Muscle of arm (tissue), 12 donors: Measurements from ENCODE around the gene TRAF3. TPM values are rescaled to one million over a fixed set of nuclear protein-coding genes. Genes with fewer than 3 reads are reported as not detected.

Source experiments
- DNase-seq: peaks from one replicate; pipeline ENCODE4 v3.0.0-alpha.2; 2013
- polyA plus RNA-seq, 12 donors: library from polyadenylated mRNA; unstranded; fragments of 120-200 nt; gene quantifications; one replicate each; pipeline ENCODE4 v1.2.1, GENCODE V29; 2013; ENCODE audit not compliant: insufficient read length in 12 of 12

Gene TRAF3
- polyA plus RNA-seq, 12 donors: 9.6 to 19.3 (median 13.9) TPM; not detected in 1

DNA sequence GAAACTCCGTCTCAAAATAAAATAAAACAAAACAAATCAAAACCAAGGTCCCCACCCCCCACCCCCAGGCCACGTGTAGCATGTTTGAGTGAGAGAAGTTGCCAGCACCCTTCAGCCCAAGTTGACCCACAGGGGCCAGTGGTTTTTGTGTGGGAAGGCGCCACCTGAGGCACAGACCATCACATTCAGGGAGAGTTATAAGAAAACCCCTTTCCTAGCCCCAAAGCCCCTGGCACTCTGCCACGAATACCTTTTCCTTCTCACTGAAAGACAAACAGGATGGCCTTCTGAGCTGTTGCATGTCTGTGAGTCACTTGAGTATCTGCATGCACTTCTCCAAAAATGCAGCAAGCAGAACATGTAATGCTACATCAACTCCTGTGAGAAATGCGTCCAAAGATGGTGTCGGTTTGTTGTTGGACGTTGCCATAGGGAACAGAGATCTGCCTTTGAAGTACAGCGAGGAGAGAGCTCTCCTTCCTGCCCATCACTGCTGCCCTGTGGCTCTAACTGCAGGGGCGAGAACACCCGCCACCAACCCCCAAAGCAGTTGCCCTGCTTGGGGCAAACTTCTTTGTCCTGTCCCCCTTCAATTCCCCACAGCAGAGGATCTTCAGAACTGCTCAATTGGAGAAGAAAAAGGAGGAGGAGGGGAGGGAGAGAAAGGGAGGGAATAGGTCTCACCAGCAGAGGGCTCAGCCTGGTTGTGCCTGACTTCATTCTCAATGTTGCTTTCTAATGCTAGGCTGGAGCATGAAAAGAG, 2.7 kb upstream of the TRAF3 start:
- peak; percentile 78 for DNase-seq

- no peak for DNase-seq
These were observed 1.1 kb upstream of the TRAF3 start for GRCh38 chr14:102775855-102776760.

DNA sequence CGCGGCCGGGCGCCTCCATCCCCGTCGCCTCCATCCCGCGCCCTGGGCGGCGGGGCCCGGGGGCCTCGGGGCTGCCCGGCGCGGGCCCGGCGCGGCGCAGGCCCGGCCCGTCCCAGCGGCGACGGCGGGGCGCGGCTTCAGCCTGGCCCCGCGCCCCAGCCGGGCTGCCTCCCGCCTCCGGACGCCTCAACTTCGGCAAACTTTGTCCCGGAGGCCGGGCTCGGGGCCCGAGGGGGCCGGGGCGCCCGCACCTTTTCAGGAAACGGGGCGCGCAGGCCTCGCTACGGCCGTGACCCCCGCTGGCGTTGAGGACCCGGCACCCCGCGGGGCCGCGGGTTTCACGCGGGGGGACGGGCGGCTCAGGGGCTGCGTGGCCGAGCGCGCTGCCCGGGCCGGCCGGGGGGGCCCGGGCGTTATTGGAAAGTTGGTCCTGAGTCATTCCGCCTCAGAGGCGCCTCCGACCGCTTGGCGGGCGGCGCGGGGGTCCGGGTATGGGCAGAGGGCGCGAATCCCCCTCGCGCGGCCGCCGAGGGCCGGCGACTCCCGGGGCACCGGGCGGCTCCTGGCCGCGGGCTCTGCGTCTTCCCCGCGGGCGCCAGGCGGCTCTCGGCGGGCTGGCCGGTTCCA, 575 bp downstream of the TRAF3 start:
- no peak for DNase-seq

- DNase-seq: peak; percentile 45
These were observed 1.3 kb downstream of the TRAF3 start for GRCh38 chr14:102778338-102779083.

DNA sequence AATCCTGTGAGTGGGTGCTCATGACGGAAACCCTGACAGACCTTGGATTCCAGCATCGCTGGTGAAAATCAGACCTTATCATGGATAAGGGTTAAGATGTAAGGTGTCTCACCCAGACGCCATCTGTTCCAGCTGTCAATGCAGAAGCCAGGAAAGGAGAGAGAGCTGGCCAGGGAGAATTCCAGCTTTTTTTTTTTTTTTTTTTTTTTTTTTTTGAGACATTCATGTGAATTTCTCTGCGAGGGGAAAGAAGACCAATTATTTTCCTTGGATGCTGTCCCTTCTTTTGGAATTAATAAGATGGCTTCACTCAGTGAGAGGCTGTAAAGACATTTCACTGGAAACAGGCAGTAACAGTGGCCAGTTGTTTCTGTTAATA, 1.8 kb downstream of the TRAF3 start:
- DNase-seq: peak; percentile 36

DNA sequence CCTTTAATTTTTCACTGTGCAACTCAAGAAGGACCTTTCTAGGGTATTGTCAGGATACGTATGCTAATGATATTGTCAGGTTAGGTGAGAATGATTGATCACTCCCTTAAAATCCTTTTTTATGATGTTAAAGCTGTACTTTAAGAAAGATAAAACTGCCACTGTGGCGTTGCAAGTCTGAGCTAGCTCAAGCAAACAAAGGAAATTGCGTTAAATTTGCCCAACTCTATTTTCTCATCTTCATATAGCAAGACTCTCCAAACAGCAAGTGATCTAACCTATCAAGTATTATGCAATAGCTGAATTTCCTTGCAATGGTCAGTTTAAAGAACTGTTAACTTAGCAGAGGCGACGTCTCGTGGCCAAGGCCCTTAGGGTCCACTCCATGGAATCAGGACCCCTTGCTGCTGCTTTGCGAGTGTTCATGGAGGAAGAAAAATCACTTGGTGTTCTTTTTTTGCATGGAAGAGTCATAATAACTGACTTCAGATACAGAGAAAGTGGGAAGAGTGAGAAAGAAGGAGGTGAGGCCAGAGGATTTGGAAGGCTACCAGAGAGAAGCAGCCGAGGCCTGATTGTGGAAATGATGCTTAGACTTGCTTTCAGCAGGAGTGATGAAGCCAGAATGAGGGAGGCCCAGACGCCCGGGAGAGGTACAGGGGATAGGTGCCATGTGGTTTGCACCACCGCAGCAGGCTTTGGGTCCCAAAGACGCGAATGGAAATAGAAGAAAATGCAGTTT, 2.5 kb downstream of the TRAF3 start:
- peak; percentile 25 for DNase-seq

- no peak for DNase-seq
These were observed 3.8 kb downstream of the TRAF3 start for GRCh38 chr14:102781063-102781462.

GRCh38 chr14:102782974-102783373, 5.7 kb downstream of the TRAF3 start:
- DNase-seq: no peak

- DNase-seq: peak; percentile 29
These were observed 7.8 kb downstream of the TRAF3 start for GRCh38 chr14:102784892-102785594.

GRCh38 chr14:102785595-102785963, 8.3 kb downstream of the TRAF3 start:
- no peak for DNase-seq

GRCh38 chr14:102786768-102787167, 9.5 kb downstream of the TRAF3 start:
- no peak for DNase-seq

- DNase-seq: no peak
These were observed 12.1 kb downstream of the TRAF3 start for GRCh38 chr14:102789349-102789748.

GRCh38 chr14:102793531-102794328, 16.5 kb downstream of the TRAF3 start:
- DNase-seq: no peak

DNA sequence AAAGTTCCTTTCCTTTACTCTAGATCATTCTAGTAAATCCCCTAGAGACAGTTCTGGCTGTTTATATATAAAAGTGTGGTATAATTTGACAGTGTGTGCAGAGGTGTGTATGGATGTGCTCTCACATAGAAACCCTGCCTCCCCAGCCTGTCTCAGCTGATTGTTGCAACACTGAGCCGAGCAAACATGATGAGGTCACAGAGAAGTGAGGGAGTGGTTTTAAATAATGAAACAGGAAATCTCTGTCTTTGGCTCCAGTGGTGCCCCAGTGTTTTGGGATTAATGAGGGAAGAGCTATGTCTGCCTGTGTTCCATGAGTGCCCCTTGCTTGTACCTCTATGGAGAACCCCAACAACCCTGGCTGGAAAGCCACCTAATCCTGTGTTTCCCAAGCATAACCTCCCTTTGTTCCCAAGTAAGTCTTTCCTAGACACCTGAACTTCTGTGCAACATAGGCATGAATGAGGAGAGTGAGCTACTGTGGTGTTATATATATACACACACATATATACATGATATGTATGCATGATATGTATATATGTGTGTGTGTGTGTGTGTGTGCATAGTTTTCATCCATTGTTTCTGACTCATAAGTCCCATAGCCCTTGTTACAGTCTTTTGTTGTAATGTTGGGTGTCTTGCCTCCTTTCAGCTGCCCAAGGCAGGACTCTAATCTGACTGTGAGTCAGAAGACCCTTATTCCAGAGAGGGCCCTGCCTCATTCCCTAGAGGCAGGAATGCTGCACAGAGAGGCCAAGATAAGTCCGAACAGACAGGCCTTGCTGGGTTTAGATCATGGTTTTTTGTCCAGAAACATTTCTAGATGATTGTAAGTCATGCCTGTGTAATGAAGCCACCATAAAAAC, 18.0 kb downstream of the TRAF3 start:
- peak; percentile 64 for DNase-seq

GRCh38 chr14:102796661-102797190, 19.5 kb downstream of the TRAF3 start:
- DNase-seq: no peak

- DNase-seq: no peak
These were observed 21.7 kb downstream of the TRAF3 start for GRCh38 chr14:102798926-102799325.

GRCh38 chr14:102799684-102800562, 22.7 kb downstream of the TRAF3 start:
- no peak for DNase-seq
